Right renal cortex interstitium (tissue), 3 donors: Measurements from ENCODE around the gene WNT9A. TPM values are rescaled to one million over a fixed set of nuclear protein-coding genes. Genes with fewer than 3 reads are reported as not detected.

Source experiments
- DNase-seq, 3 donors: peaks; one replicate each; pipeline ENCODE4 v3.0.0-alpha.2; 2013; ENCODE audit warnings: low read depth in 3 of 3, low spot score in 2 of 3
- polyA plus RNA-seq, 3 donors: library from polyadenylated mRNA; unstranded; fragments of 120-200 nt; gene quantifications; one replicate each; pipeline ENCODE4 v1.2.1, GENCODE V29; 2013; ENCODE audit not compliant: insufficient read length in 3 of 3

Gene WNT9A
- polyA plus RNA-seq, 3 donors: 1.0 to 1.2 (median 1.1) TPM

DNA sequence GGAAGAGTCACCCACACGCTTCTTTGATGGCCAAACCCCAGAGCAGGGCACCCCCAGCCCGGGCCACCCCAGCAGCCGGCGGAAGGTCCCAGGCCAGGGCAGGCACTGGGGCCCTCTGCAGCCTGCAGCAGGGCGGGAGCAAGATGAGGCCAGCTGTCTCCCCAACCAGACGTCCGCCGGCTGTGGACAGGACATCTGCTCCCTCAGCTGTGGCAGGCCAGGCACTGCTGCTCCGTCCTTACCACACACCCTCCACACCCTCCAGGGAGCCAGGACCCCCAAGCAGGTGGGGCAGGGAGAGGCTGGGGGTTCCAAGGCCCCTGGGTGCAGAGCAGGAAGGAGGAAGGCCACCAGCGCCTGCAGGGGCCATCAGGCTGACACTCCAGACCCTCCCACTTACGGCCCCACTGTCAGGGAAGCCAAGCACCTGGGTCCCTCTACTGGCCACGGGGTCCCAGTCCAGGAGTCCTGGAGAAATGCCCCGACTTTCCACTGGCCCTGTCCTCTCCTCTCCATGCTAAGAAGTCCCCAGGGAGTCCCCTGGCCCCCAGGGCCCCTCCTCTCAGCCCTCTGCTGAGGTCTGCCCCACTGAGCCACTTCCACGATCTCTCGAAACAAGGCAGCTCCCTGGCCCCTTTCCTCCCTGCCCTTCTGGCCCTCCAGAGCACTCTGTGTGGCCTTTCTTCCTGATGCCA is 5.6 kb downstream of the WNT9A start:
- DNase-seq: no peak

- no peak for DNase-seq
Observed at GRCh38 chr1:227941509-227942020, 6.2 kb downstream of the WNT9A start.

- no peak for DNase-seq
Observed at GRCh38 chr1:227940791-227941241, 6.9 kb downstream of the WNT9A start.

GRCh38 chr1:227939791-227940771 is 7.7 kb downstream of the WNT9A start:
- no peak for DNase-seq

GRCh38 chr1:227938911-227939790 is 8.6 kb downstream of the WNT9A start:
- DNase-seq: no peak

DNA sequence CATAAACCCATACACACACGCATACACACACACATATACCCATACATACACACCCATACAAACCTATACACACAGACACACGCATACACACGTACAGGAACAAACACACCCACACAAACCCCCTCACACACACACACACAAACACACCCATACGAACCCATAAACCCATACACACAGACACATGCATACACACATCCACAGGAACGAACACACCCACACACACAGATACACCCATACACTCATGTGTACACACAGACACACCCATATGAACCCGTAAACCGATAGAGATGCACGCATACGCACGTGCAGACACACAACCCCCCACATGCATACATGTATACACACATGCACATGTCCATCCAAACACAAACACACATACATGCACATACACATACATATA is 9.5 kb downstream of the WNT9A start:
- no peak for DNase-seq

GRCh38 chr1:227937838-227938145 is 9.9 kb downstream of the WNT9A start:
- no peak for DNase-seq

DNA sequence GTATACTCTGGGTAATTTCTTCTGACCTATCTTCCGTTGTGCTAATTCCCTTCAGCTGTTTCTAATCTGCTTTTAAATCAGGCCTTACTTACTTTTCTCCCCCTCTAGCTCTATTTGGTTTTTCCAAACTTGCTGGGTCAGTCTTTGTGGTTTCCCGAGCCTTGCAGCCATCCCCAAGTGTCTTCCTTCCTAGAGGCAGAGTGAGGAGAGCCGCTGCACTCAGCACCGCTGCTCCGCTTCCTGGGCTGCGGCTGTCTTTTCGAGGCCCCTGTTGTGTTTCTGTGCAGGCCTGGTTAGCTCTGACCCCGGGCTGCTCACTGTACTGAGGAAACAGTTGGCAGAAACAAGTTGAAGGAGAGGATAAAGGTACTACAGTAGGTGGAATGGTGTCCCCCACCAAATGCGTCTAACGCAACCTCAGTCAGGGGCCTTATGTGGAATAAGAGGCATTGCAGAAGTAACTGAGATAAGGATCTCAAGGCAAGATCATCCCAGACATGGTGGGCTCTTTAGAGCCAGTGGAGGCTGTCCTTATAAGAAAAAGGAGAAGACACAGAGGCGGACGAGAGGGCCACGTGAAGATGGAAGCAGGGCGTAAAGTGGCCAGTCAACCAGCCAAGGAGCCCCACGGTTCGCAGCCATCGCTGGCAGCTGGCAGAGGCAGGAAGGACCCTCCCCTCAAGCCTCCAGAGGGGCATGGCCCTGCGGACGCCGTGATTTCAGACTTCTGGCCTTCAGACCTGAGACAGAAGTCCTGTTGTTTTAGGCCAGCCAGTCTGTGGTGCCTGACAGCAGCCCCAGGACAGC is 10.5 kb downstream of the WNT9A start:
- no peak for DNase-seq

DNA sequence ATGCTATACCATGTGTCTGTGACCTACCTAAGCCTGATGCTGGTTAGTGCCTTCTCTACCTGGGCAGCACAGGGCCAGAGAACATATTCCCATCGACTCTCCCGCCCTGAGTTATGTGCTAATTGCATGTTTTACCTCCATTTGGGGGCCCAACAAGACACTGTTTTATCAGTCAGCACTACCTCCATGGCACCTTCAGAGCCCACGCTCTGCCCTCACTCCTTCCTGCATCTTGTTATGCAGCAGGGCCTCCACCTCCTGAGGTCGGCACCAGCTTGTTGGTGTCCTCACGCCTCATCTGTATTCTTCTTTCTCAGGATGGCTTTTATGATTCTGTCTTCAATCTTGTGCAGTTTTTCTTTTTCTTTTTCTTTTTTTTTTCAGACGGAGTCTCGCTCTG is 11.9 kb downstream of the WNT9A start:
- DNase-seq: no peak

GRCh38 chr1:227934476-227935313 is 13.0 kb downstream of the WNT9A start:
- DNase-seq: no peak

GRCh38 chr1:227929751-227930472 is 17.8 kb downstream of the WNT9A start:
- DNase-seq: no peak

- DNase-seq: no peak
Observed at GRCh38 chr1:227928811-227929375, 18.8 kb downstream of the WNT9A start.

DNA sequence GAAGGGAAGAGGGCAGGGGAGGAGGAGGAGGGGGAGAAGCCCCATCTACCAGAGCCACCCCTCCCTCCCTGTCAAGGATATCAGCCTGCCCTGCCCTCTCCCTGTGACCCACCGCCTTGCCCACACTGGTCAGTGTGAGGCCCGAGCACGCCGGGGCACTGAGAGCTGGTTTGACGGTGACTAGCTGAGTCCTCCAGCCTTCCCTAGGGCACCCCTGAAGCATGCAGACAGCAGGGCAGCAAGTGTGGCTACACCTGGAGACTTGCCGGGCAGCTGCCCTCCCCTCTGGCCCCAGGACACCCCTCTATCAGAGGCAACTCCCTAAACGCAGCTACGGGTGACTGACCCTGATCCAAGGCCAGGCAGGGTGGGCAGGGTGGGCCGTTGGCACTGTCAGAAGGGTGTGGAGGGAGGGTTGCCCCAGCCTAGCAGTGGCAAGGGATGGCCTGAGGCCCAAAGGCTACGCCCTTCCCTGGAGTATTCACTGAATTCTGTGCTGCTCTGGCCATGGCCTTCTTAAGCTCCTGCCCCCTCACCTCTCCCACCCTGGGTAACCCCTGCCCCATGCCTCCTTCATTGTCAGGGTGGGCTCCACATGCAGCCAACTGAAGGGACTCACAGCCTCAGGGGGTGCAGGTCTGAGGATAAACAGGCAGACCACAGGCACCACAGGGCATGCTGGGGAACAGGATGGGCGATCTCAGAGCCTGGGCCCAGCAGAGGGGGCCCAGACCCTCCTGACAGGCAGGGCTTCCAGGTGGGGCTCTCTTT is 19.6 kb downstream of the WNT9A start:
- no peak for DNase-seq

- no peak for DNase-seq
Observed at GRCh38 chr1:227926896-227927885, 20.5 kb downstream of the WNT9A start.

DNA sequence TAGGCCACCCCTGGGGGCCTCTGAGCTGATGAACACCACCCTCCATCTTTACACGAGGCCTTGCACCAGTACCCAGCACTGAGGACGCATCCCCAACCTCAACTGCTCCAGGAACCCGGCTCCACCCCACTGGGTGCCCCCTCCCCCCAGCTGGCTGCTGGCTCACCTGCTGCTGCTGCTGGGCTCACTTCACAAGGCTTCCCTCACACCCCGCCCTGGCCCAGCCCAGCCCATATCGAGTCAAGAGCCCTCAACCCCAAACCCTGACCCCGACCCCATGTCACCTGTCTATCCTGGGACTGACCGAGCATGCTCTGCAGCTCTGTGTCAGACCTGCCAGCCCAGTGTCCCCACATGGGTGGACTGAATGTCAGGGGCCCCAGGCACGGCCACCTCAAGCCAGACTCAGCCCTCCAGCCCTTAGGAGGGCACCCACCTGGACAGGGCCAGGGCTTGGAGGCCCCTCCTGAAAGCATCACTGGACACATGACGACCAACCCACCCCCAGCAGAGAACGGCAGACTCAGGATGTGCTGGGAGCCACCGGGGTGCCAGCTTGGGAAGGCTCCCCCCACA is 21.4 kb downstream of the WNT9A start:
- no peak for DNase-seq
